WTC11 (cell line): ENCODE results near the gene UBQLN1. TPM values are rescaled to one million over a fixed set of nuclear protein-coding genes. Genes with fewer than 3 reads are reported as not detected.

Experiments
- ATAC-seq: fragments of 200-7000 bp; cut with Tn5 transposase; 2 replicates; pipeline ENCODE4 v1.10.0; 2021; ENCODE audit warnings: mild to moderate bottlenecking, moderate library complexity
- CTCF ChIA-PET: fragments of 300-600 bp; sonication (Branson Sonifier 250); formaldehyde crosslinking; loops from one replicate; lab custom pipeline; 2021; ENCODE audit warnings: antibody characterized with exemption; lab: Charles Lee
- POLR2A ChIA-PET: fragments of 350-600 bp; sonication (Branson Sonifier 250); formaldehyde crosslinking; loops from one replicate; lab custom pipeline; 2021; ENCODE audit warnings: antibody characterized with exemption; lab: Charles Lee
- DNase-seq: peaks from one replicate; pipeline ENCODE4 v3.0.0; 2021; ENCODE audit warnings: low spot score
- H3K27ac Mint-ChIP-seq: 2 replicates; pipeline ENCODE4 v1.8.0; 2021; ENCODE audit warnings: mixed read lengths
- H3K27me3 Mint-ChIP-seq: 2 replicates; pipeline ENCODE4 v1.8.0; 2021; ENCODE audit warnings: low read depth, mild to moderate bottlenecking, moderate library complexity, mixed read lengths
- H3K36me3 Mint-ChIP-seq: 2 replicates; pipeline ENCODE4 v1.8.0; 2021; ENCODE audit warnings: mixed read lengths
- H3K4me1 Mint-ChIP-seq: 2 replicates; pipeline ENCODE4 v1.8.0; 2022; ENCODE audit warnings: mixed read lengths
- H3K4me3 Mint-ChIP-seq: 2 replicates; pipeline ENCODE4 v1.8.0; 2021; ENCODE audit warnings: mild to moderate bottlenecking, moderate library complexity, mixed read lengths
- H3K9me3 Mint-ChIP-seq: 2 replicates; pipeline ENCODE4 v1.8.0; 2021; ENCODE audit warnings: mixed read lengths
- AFF4 ChIP-seq: sonication (generic); formaldehyde crosslinking; IDR thresholded peaks from 2 replicates; pipeline ENCODE4 v1.8.1; 2023; ENCODE audit warnings: mild to moderate bottlenecking, missing genetic modification reagents, borderline replicate concordance
- ARID4B ChIP-seq: sonication (generic); formaldehyde crosslinking; IDR thresholded peaks from 2 replicates; pipeline ENCODE4 v1.8.0; 2023; ENCODE audit warnings: missing genetic modification reagents, mild to moderate bottlenecking, borderline replicate concordance
- ATF2 ChIP-seq: sonication (generic); formaldehyde crosslinking; IDR thresholded peaks from 2 replicates; pipeline ENCODE4 v1.8.1; 2022; ENCODE audit warnings: low read depth, missing genetic modification reagents, borderline replicate concordance
- CREB1 ChIP-seq: sonication (generic); formaldehyde crosslinking; IDR thresholded peaks from 2 replicates; pipeline ENCODE4 v1.8.0; 2023; ENCODE audit warnings: mild to moderate bottlenecking, missing genetic modification reagents
- CTCF ChIP-seq: fragments of 200-600 bp; IDR thresholded peaks from 2 replicates; pipeline ENCODE4 v1.8.0; 2022; ENCODE audit warnings: antibody characterized with exemption
- EMX1 ChIP-seq: fragments of 250-450 bp; sonication (Bioruptor Pico); IDR thresholded peaks from 2 replicates; pipeline ENCODE4 v1.8.0; 2021; ENCODE audit warnings: mild to moderate bottlenecking
- ETV6 ChIP-seq: sonication (generic); formaldehyde crosslinking; IDR thresholded peaks from 2 replicates; pipeline ENCODE4 v1.8.1; 2022; ENCODE audit warnings: mild to moderate bottlenecking, missing genetic modification reagents
- FOXJ3 ChIP-seq: sonication (generic); formaldehyde crosslinking; IDR thresholded peaks from 2 replicates; pipeline ENCODE4 v1.9.0; 2021; ENCODE audit warnings: missing genetic modification reagents, mild to moderate bottlenecking, borderline replicate concordance
- FOXK1 ChIP-seq: sonication (generic); formaldehyde crosslinking; IDR thresholded peaks from 2 replicates; pipeline ENCODE4 v1.8.0; 2022; ENCODE audit warnings: mild to moderate bottlenecking, moderate library complexity, missing genetic modification reagents
- GABPB1 ChIP-seq: sonication (generic); formaldehyde crosslinking; IDR thresholded peaks from 2 replicates; pipeline ENCODE4 v1.8.1; 2023; ENCODE audit warnings: mild to moderate bottlenecking, missing genetic modification reagents
- GRHL2 ChIP-seq: fragments of 250-450 bp; sonication (Bioruptor Pico); IDR thresholded peaks from 2 replicates; pipeline ENCODE4 v1.8.0; 2022; ENCODE audit warnings: mild to moderate bottlenecking, moderate library complexity; ENCODE audit not compliant: insufficient replicate concordance, severe bottlenecking
- JAZF1 ChIP-seq: fragments of 250-450 bp; sonication (Bioruptor Pico); IDR thresholded peaks from 2 replicates; pipeline ENCODE4 v1.9.0; 2021; ENCODE audit warnings: moderate library complexity, mild to moderate bottlenecking, inconsistent platforms
- MLX ChIP-seq: sonication (generic); formaldehyde crosslinking; IDR thresholded peaks from 2 replicates; pipeline ENCODE4 v1.8.1; 2023; ENCODE audit warnings: mild to moderate bottlenecking, missing genetic modification reagents, moderate library complexity
- MXD4 ChIP-seq: fragments of 250-450 bp; sonication (Bioruptor Pico); IDR thresholded peaks from 2 replicates; pipeline ENCODE4 v1.8.0; 2021; ENCODE audit warnings: mild to moderate bottlenecking, moderate library complexity, borderline replicate concordance
- NFATC4 ChIP-seq: fragments of 250-450 bp; sonication (Bioruptor Pico); IDR thresholded peaks from 2 replicates; pipeline ENCODE4 v1.9.0; 2021; ENCODE audit warnings: mild to moderate bottlenecking
- ZMAT4 ChIP-seq: fragments of 250-450 bp; sonication (Bioruptor Pico); IDR thresholded peaks from 2 replicates; pipeline ENCODE4 v1.9.0; 2021; ENCODE audit warnings: mild to moderate bottlenecking
- ZNF281 ChIP-seq: sonication (generic); formaldehyde crosslinking; IDR thresholded peaks from 2 replicates; pipeline ENCODE4 v1.8.0; 2023; ENCODE audit warnings: mild to moderate bottlenecking, missing genetic modification reagents
- ZNF416 ChIP-seq: fragments of 250-450 bp; sonication (Bioruptor Pico); IDR thresholded peaks from 2 replicates; pipeline ENCODE4 v1.9.0; 2021; ENCODE audit warnings: mild to moderate bottlenecking, inconsistent platforms
- total RNA-seq: library from RNA; stranded (reverse); gene quantifications from 3 replicates; pipeline ENCODE4 v1.2.3, GENCODE V29; 2021

Gene UBQLN1
- total RNA-seq, 1 experiment from 2014 or later, result 110 TPM

- no peak for TF ChIP-seq FOXK1
- no peak for TF ChIP-seq ZMAT4 (CRISPR knock-in tag)
- TF ChIP-seq, all 79 proteins: peak for 0
Observed at GRCh38 chr9:83671451-83671850, 36.3 kb downstream of the UBQLN1 start (continued).

- H3K27me3 Mint-ChIP-seq, result no peaks in the 10 kb centered on the region
- ChIA-PET POLR2A (no interaction called here), CTCF (no interaction called here)
- peaks cover 50% of the 10 kb centered on the region for H3K36me3 Mint-ChIP-seq
- H3K9me3 Mint-ChIP-seq, result no peaks in the 10 kb centered on the region
- TF ChIP-seq AFF4 (CRISPR knock-in tag) (no peak), ATF2 (CRISPR knock-in tag) (no peak), EMX1 (CRISPR knock-in tag) (no peak), ZNF281 (no peak), JAZF1 (CRISPR knock-in tag) (no peak), ZNF416 (CRISPR knock-in tag) (no peak), FOXJ3 (CRISPR knock-in tag) (no peak)
- H3K4me3 Mint-ChIP-seq, result no peak overlapping the region
- H3K27ac Mint-ChIP-seq, result no peak overlapping the region
- H3K4me1 Mint-ChIP-seq, result no peaks in the 10 kb centered on the region
- no peak for ATAC-seq
- no peak for DNase-seq
Observed at GRCh38 chr9:83670381-83670780, 37.4 kb downstream of the UBQLN1 start.

GRCh38 chr9:83669067-83669466 is 38.7 kb downstream of the UBQLN1 start:
- DNase-seq (no peak), ATAC-seq (no peak)
- no peak overlapping the region for H3K27ac Mint-ChIP-seq
- POLR2A ChIA-PET, result no interaction called here
- no peaks in the 10 kb centered on the region for H3K27me3 Mint-ChIP-seq
- no peaks in the 10 kb centered on the region for H3K4me1 Mint-ChIP-seq
- CTCF ChIA-PET, result interaction anchor here (0.6 kb wide), 1 partner anchor 106 kb away, joined by 4 read pairs; no protein-coding TSS in a partner anchor
- TF ChIP-seq FOXK1 (no peak), MLX (CRISPR knock-in tag) (no peak), NFATC4 (no peak), GRHL2 (CRISPR knock-in tag) (no peak), CTCF (no peak), CREB1 (CRISPR knock-in tag) (no peak), GABPB1 (CRISPR knock-in tag) (no peak), MXD4 (CRISPR knock-in tag) (no peak), ETV6 (CRISPR knock-in tag) (no peak), ARID4B (CRISPR knock-in tag) (no peak)
- peaks cover 44% of the 10 kb centered on the region for H3K36me3 Mint-ChIP-seq
- H3K9me3 Mint-ChIP-seq, result no peaks in the 10 kb centered on the region
- no peak overlapping the region for H3K4me3 Mint-ChIP-seq
